Lung (tissue), 12 donors: ENCODE measurements around the gene GNL3. TPM values are rescaled to one million over a fixed set of nuclear protein-coding genes. Genes with fewer than 3 reads are reported as not detected.

Experiments
- ATAC-seq: fragments of 200-7000 bp; cut with Tn5 transposase; one replicate; pipeline ENCODE4 v1.9.1; 2020; ENCODE audit warnings: moderate number of reproducible peaks; ENCODE audit not compliant: insufficient read depth, low FRiP score
- DNase-seq, 3 donors: peaks; one replicate each; pipeline ENCODE4 v3.0.0-alpha.2; 2013 to 2017
- H3K27ac ChIP-seq, 2 donors: one replicate each; pipeline ENCODE4 v1.5.1; 2013; ENCODE audit warnings: mild to moderate bottlenecking in 2 of 2, moderate library complexity in 2 of 2, control low read depth in 1 of 2, inconsistent platforms in 1 of 2, low read depth in 1 of 2, low read length in 1 of 2
- H3K27me3 ChIP-seq, 3 donors: one replicate each; pipeline ENCODE4 v1.5.1; 2013; ENCODE audit warnings: low read length in 2 of 3; ENCODE audit not compliant: control insufficient read depth in 3 of 3, insufficient read depth in 3 of 3
- H3K36me3 ChIP-seq, 4 donors: one replicate each; pipeline ENCODE4 v1.5.1; 2013; ENCODE audit warnings: low read length in 4 of 4, mild to moderate bottlenecking in 1 of 4, moderate library complexity in 1 of 4; ENCODE audit not compliant: control insufficient read depth in 4 of 4, insufficient read depth in 4 of 4
- H3K4me1 ChIP-seq, 5 donors: one replicate each; pipeline ENCODE4 v1.5.1; 2013; ENCODE audit warnings: low read length in 5 of 5, mild to moderate bottlenecking in 2 of 5, moderate library complexity in 1 of 5; ENCODE audit not compliant: control insufficient read depth in 5 of 5, insufficient read depth in 5 of 5
- H3K4me3 ChIP-seq: one replicate; pipeline ENCODE4 v1.5.1; 2013; ENCODE audit warnings: mild to moderate bottlenecking, control low read depth, moderate library complexity
- H3K9ac ChIP-seq, 2 donors: one replicate each; pipeline ENCODE4 v1.5.1; 2013; ENCODE audit warnings: low read length in 2 of 2, control low read depth in 1 of 2; ENCODE audit not compliant: insufficient read depth in 1 of 2
- H3K9me3 ChIP-seq, 4 donors: one replicate each; pipeline ENCODE4 v1.5.1; 2013; ENCODE audit warnings: low read length in 3 of 4, mild to moderate bottlenecking in 1 of 4, moderate library complexity in 1 of 4; ENCODE audit not compliant: control insufficient read depth in 4 of 4, insufficient read depth in 3 of 4
- CTCF ChIP-seq: IDR thresholded peaks from 2 replicates; pipeline ENCODE4 v1.5.1; 2012; ENCODE audit warnings: mild to moderate bottlenecking; ENCODE audit errors: control extremely low read depth, extremely low read depth
- WGBS, 2 donors: extraction: QIAGEN DNeasy Blood & Tissue Kit; methylation state at CpG; one replicate each; pipeline ENCODE4 v1.1.7; 2013; 5-methylcytosine and 5-hydroxymethylcytosine counted together
- polyA plus RNA-seq, 2 donors: library from polyadenylated mRNA; stranded (reverse); fragments of 200-250 nt; gene quantifications; one replicate each; pipeline ENCODE4 v1.2.1, GENCODE V29; 2013
- total RNA-seq, 2 donors: library from RNA; depleted of rRNA in 1 of 2; stranded (reverse); fragments of >200 nt in 1 of 2; gene quantifications; one replicate each; pipeline ENCODE4 v1.2.1, GENCODE V29; 2014 to 2021
- donor health status: control.
- donor health status: control.
- donor health status: Bipolar disorder and iron deficiency.
- donor health status: healthy.
- donor health status: DM: yes; HTN: yes; CAD: no.

The GNL3 gene
- total and polyA plus RNA-seq, 4 donors = 57.5 to 84.6 (median 72.4) TPM

- ATAC-seq (no peak), DNase-seq (peak in 1 of 3 donors; percentile 18)
- no peak for TF ChIP-seq CTCF
- Histone ChIP-seq H3K4me3 (no peak overlapping the region), H3K27me3 (no peaks in the 10 kb centered on the region), H3K9me3 (no peaks in the 10 kb centered on the region), H3K9ac (no peak overlapping the region), H3K27ac (no peak overlapping the region), H3K4me1 (no peaks in the 10 kb centered on the region), H3K36me3 (peaks cover 4 to 12% (median 8%) of the 10 kb centered on the region in 4 donors)
- WGBS, 2 donors = 32 to 64% methylated on average over 6 of the region's 6 CpGs
These were observed 35.3 kb downstream of the GNL3 start for GRCh38 chr3:52721002-52721729.

GRCh38 chr3:52721730-52722008 lies 35.8 kb downstream of the GNL3 start:
- ATAC-seq = no peak
- WGBS, 2 donors = 90 to 91% methylated on average over 1 of the region's 1 CpG
- no peak for DNase-seq
- no peak overlapping the region for H3K27ac ChIP-seq
- H3K4me3 ChIP-seq = no peak overlapping the region
- H3K27me3 ChIP-seq = no peaks in the 10 kb centered on the region
- no peak overlapping the region for H3K9ac ChIP-seq
- no peak for TF ChIP-seq CTCF
- H3K4me1 ChIP-seq = no peaks in the 10 kb centered on the region
- H3K9me3 ChIP-seq = no peaks in the 10 kb centered on the region
- H3K36me3 ChIP-seq = peaks cover 4 to 12% (median 8%) of the 10 kb centered on the region in 4 donors

GRCh38 chr3:52722491-52722890 lies 36.7 kb downstream of the GNL3 start:
- WGBS, 2 donors = 88 to 93% methylated on average over 7 of the region's 7 CpGs
- no peak overlapping the region for H3K27ac ChIP-seq
- H3K4me1 ChIP-seq = no peaks in the 10 kb centered on the region
- ATAC-seq (no peak), DNase-seq (no peak)
- H3K27me3 ChIP-seq = no peaks in the 10 kb centered on the region
- no peaks in the 10 kb centered on the region for H3K9me3 ChIP-seq
- H3K4me3 ChIP-seq = no peak overlapping the region
- no peak overlapping the region for H3K9ac ChIP-seq
- peaks cover 4 to 12% (median 7%) of the 10 kb centered on the region in 4 donors for H3K36me3 ChIP-seq
- no peak for TF ChIP-seq CTCF

GRCh38 chr3:52723935-52724334 lies 38.1 kb downstream of the GNL3 start:
- Histone ChIP-seq H3K27ac (no peak overlapping the region), H3K9ac (no peak overlapping the region), H3K4me1 (no peaks in the 10 kb centered on the region), H3K27me3 (no peaks in the 10 kb centered on the region), H3K36me3 (peaks cover 3 to 12% (median 8%) of the 10 kb centered on the region in 4 donors), H3K9me3 (peaks cover 0 to 3% (median under 1%) of the 10 kb centered on the region in 4 donors), H3K4me3 (no peak overlapping the region)
- WGBS, 2 donors = 97 to 98% methylated on average over 5 of the region's 5 CpGs
- TF ChIP-seq CTCF = no peak
- DNase-seq (no peak), ATAC-seq (no peak)
